ENCODE data around the gene SLC17A7.
"Not testable (repeated sequence)": the region's sequence is repeated elsewhere in the genome, so short reads cannot be mapped to it uniquely, and the experiment has no call there.

SLC17A7 gene

DNA sequence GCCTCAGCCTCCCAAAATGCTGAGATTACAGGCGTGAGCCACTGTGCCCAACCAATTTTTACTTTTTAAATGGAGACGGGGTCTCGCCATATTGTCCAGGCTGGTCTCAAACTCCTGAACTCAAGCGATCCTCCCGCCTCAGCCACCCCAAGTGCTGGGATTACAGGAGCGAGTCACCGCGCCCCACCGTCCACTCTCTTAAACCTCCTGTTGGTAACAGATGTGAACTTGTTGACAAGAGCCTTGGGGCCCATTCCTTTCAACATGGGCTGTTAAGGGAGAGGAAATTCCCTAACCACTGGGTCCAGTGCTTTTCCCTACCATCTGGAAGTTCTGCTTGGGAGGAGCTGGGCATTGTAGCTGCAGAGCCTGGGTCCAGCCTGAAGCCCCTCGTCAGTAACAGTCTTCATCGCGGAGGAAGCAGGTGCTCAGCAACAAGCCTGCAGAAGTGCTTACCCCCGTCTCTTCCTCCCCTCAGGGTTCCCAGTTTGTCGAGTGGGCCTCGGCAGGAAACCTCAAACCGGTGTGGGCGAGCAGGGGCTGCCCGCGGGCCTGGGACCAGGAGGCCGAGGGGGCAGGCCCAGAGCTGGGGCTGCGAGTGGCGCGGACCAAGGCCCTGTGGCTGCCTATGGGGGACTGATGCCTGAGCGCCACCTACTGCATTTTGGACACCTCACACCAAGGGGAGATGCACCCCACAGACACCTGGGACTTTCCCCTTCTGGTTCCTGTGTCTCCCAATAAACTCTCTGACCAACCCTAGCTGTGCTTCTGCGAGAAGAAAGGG lies 28.7 kb upstream of the SLC17A7 start:
- peak; percentile 71 for DNase-seq (ENCODE audit: low spot score)

DNA sequence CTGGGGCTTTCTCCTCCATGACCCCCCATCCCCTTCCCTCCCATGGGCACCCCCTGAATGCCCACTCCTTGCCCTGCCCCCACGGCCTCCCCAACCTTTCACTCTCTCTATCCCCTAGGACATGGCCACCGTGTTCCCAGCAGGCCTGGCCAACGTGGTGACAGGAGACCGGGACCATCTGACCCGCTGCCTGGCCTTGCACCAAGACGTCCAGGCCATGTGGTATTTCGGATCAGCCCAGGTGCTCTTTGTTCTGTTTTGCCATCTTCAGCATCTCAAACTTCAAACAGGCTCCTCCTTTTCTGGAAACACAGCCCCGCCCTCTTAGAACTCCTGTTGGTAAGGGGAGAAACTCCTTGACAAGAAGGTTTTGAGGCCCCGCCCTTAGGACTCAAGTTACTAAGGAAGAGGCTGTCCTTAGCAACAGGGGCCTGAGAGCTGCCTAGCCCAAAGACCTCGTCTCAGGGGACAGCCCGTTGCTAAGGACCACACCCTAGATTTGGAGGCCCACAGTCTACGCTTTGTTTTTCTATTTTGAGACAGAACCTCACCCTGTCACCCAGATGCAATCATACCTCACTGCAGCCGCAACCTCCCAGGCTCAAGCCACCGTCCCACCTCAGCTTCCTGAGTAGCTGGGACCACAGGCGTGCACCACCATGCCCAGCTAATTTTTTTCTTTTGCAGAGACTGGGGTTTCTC lies 27.6 kb upstream of the SLC17A7 start:
- peak; percentile 94 for DNase-seq (ENCODE audit: low spot score)

DNA sequence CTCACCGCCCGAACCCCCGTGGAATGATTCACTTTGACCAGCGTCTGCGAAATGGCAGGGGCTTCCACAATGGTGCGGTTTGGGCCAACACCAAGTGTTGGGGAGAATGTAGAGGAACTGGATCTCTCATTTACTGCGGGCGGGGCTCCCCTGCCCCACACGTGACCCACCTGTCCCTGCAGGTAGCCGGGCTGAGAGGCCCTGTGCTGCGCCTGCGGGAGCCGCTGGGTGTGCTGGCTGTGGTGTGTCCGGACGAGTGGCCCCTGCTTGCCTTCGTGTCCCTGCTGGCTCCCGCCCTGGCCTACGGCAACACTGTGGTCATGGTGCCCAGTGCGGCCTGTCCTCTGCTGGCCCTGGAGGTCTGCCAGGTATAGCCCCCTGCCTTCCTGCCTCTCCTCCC lies 26.9 kb upstream of the SLC17A7 start:
- DNase-seq (ENCODE audit: low spot score) = no peak

DNA sequence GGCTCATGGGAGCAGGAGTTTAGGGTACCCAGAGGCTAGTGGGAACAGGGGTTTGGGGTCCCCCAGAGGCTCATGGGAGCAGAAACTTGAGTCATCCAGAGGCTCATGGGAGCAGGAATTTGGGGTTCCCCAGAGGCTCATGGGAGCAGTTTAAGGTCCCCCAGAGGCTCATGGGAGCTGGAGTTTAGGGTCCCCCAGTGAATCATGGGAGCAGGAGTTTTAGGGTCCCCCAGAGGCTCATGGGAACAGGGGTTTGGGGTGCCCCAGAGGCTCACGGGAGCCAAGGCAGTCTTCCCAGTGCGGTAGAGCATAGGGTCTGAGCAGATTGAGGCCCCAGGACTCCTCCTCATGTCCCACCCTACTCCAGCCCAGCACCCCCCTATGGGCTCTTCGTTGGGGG lies 24.0 kb upstream of the SLC17A7 start:
- no peak for DNase-seq (ENCODE audit: low spot score)

DNA sequence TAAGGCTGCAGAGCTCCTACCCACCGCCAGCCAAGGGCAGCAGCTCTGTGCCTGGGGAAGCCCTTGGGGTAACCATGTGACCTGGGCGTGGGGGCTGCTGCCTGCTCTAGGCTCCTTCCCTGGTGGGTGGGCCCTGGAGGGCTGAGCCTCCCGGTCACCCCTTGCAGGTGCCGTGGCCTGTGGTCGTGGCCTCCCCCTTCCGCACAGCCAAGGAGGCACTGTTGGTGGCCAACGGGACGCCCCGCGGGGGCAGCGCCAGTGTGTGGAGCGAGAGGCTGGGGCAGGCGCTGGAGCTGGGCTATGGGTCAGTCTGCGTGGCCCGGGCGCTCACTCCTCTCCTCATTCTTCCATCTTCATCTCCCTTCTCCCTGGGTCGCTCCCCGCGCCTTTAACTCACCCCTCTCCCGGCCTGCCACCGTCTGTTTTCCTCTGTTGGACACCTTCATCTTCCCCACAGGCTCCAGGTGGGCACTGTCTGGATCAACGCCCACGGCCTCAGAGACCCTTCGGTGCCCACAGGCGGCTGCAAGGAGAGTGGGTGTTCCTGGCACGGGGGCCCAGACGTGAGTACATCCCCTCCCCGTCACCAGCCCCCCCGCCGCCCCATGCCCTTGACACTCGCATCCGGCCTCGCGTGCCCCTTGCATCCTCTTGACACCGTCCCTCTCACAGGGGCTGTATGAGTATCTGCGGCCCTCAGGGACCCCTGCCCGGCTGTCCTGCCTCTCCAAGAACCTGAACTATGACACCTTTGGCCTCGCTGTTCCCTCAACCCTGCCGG lies 22.8 kb upstream of the SLC17A7 start:
- DNase-seq (ENCODE audit: low spot score) = no peak

DNA sequence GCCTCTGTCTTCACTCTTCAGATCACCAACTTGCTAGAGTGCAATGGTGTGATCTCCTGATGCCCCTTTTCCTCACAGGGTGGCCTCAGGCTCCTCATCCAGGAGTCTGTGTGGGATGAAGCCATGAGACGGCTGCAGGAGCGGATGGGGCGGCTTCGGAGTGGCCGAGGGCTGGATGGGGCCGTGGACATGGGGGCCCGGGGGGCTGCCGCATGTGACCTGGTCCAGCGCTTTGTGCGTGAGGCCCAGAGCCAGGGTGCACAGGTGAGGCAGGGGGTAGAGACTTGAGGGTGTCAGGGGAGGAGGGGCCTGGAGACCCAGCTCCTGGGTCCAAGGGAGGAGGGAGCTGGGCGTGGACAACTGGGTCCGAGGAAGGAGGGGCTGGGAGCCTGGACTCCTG lies 21.2 kb upstream of the SLC17A7 start:
- DNase-seq (ENCODE audit: low spot score) = no peak

DNA sequence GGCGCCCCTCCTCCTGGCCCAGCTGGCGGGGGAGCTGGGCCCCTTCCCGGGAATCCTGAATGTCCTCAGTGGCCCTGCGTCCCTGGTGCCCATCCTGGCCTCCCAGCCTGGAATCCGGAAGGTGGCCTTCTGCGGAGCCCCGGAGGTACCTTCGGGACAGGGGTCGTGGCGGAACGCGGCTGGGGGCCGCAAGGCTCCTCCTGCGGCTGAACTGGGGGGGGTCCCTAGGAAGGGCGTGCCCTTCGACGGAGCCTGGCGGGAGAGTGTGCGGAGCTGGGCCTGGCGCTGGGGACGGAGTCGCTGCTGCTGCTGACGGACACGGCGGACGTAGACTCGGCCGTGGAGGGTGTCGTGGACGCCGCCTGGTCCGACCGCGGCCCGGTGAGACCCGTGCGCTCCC lies 20.3 kb upstream of the SLC17A7 start:
- DNase-seq (ENCODE audit: low spot score) = no peak

DNA sequence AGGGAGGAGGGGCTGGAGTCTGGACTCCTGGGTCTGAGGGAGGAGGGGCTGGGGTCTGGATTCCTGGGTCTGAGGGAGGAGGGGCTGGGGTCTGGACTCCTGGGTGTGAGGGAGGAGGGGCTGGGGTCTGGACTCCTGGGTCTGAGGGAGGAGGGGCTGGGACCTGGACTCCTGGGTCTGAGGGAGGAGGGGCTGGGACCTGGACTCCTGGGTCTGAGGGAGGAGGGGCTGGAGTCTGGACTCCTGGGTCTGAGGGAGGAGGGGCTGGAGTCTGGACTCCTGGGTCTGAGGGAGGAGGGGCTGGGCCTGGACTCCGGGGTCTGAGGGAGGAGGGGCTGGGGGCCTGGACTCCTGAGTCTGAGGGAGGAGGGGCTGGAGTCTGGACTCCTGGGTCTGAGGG lies 19.8 kb upstream of the SLC17A7 start:
- DNase-seq (ENCODE audit: low spot score) = not testable (repeated sequence)

DNA sequence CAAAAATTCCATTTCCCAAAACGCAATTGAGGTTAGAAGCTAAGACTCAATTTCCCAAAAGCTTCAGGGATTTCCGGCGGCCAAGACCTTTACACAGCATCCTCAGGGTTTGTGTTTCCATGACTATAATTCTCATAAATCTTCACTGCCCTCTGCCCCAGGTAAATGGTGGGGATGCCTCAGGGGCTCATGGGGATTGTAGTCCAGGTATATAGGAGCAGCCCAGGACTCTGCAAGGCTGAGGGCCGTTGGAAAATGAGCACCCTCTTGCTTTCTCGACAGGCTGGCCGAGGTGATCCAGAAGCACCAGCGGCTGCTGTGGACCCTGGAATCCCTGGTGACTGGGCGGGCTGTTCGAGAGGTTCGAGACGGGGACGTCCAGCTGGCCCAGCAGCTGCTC lies 18.1 kb upstream of the SLC17A7 start:
- DNase-seq (ENCODE audit: low spot score) = no peak

DNA sequence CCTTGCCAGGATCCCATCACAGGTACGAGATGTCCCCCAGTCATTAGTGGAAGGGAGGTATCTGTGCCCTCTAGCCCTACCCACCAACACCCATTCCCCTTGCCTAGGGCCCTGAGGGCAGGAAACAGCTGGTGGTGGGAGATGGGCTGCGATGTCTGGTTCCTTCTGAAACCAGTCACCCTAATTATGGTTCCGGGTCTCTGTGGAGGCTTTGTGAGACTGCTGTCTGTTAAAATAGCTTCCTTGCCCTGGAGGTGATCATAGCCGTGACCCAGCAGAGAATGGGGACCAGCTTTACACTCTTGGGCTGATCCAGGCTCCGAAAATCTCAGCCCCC lies 17.2 kb upstream of the SLC17A7 start:
- DNase-seq (ENCODE audit: low spot score) = no peak

DNA sequence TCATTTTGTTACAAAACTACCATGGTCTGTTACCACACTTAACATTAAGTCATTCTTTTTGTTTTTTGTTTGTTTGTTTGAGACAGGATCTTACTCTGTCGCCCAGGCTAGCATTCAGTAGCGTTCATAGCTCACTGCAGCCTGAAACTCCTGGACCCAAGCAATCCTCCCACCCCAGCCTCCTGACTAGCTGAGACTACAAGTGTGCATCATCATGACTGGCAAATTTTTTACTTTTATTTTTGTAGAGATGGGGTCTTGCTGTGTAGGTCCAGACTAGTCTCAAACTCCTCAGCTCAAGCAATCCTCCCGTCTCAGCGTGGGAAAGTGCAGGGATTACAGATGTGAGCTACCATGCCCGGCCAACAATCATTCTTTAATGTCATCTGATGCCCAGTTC lies 15.0 kb upstream of the SLC17A7 start:
- DNase-seq (ENCODE audit: low spot score) = no peak

DNA sequence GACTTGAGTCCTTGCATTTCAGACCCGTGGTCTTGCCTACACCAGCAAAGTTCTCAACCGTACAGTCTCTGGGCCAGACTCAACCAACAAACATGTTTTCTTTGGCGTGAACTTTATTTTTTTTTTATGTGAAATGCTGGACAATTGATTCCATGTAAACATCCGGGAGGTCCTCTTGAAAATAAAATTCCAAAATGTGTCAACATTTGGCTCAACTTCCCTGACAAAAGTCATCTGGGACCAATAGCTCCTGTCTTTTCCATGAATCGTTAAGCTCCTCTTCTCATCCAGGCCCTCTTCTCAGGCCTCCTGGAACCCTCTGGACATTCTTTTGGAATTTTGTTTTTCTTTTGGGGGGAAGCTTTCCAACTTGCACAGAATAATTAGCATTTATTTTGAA lies 14.4 kb upstream of the SLC17A7 start:
- DNase-seq (ENCODE audit: low spot score) = no peak

DNA sequence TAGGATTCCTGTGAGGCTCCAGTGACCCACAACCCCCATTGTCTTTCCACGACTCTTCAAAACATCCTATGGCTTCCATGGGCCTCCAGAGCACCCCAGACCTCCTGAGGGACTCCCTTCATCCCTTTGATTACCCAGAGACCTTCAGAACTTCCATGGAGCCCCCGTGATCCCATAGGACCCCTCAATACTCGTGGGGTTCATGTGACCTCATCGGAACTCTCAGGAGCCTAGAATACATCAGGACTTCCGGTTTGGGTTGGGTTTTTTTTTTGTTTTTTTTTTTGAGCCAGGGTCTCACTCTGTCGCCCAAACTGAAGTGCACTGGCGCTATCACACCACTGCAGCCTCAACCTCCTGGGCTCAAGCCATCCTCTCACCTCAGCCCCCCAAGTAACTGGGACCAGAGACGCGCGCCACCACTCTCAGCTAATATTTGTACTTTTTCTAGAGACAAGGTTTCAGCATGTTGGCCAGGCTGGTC lies 12.5 kb upstream of the SLC17A7 start:
- peak; percentile 79 for DNase-seq (ENCODE audit: low spot score)

DNA sequence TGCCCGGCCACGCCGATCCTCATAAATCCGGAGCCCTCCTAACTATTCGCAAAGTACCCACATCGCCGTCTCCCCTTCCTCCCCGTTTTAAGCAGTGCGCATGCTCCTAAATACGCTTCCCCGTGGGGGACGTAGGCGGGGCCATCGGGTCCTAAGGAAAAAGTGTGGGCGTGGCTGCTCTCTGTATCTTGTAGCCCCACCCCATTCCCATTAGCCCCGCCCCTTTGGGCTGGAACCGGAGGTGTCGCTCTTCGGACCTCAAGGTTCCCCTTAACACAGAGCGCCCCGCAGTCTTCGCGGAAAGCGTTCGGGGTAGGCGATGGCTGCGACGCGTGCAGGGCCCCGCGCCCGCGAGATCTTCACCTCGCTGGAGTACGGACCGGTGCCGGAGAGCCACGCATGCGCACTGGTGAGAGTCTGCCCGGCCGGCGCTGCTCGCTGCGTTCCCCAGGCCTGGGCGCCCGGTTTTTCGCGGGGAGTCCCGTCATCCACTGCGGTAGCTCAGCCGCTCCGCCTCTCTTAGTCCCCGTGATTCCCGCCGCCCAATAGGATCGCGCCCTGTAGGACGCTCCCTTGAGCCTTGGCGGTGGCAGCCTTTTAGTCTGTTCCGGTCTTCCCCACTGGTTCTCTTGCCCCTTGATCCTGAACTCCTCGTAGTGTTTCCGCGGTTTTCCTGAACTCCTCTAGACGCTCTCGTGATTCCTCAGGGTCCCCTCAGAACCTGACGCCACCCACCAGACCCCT lies 11.9 kb upstream of the SLC17A7 start, which contains the start of gene ALDH16A1:
TSS of gene ALDH16A1 (plus strand) at position 213 of the 744 bp plus-strand sequence. CDS start at position 320, 107 bp downstream.
- DNase-seq (ENCODE audit: low spot score) = peak; percentile 98

DNA sequence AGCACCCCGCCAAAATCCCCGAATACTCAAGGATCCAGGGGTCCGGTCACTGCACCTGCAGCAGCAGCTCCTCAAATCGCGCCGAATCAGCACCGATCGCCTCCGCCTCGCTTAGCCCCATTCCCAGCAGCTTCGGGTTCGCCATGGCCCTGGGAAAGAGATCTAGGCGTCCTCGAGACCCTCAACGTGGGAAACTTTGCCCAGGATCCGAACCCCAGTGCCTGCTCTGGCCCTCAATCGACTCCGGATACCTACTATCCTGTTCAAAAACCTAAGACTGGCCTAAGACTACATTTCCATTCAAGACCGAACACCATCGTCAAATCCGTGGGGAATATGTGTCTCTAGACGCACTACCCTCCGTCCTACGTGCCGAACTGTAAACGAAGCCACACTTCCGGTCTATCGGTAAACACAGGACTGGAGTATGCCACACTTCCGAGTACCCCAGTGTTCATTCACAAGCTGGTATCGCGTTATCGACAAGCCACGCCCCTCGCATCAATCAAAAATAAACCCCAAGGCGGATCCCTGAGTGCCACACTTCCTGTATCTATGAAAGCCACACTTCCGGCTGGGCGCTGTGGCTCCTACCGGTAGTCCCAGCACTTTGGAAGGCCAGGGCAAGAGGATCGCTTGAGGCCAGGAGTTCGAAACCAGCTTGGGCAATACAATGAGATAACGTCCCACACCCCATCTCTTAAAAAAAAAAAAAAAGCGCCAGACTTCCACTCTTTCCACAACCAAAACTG lies 10.3 kb upstream of the SLC17A7 start, which contains the start of gene PIH1D1:
TSS of gene PIH1D1 (minus strand) at position 385 of the 752 bp plus-strand sequence. CDS start at position 145, 240 bp downstream.
- DNase-seq (ENCODE audit: low spot score) = peak; percentile 99

DNA sequence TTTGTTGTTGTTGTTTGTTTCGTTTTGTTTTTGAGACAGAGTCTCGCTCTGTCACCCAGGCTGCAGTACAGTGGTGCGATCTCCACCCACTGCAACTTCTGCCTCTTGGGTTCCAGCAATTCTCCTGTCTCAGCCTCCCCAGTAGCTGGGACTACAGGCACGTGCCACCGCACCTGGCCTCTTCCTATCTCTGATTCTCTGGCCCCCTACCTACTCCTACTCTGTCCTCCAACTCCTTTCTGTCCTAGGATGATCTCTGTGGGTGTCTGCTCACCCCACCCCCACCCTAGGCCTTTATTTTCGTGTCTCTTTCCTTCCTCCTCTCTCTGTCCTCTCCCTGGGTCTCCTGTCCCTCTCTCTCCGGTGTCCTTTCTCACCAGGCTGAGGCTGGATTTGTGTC lies 9.1 kb upstream of the SLC17A7 start:
- no peak for DNase-seq (ENCODE audit: low spot score)

DNA sequence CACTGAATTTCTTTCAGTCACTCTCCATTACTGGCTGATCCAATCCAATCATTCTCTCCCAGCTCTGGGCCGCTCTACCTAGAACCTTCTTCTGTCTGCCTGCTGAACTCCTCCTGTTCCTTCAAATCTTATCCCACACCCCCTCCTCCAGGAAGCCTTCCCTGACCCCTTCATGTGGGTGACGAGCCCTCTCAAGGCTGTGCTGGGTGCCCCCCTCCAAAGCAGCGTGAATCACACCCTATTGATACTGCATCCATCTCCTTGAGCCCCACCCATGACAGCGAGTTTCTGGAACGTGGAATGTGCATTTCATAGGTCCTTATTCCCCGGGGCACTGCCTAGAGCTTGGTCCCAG lies 7.1 kb upstream of the SLC17A7 start:
- no peak for DNase-seq (ENCODE audit: low spot score)

DNA sequence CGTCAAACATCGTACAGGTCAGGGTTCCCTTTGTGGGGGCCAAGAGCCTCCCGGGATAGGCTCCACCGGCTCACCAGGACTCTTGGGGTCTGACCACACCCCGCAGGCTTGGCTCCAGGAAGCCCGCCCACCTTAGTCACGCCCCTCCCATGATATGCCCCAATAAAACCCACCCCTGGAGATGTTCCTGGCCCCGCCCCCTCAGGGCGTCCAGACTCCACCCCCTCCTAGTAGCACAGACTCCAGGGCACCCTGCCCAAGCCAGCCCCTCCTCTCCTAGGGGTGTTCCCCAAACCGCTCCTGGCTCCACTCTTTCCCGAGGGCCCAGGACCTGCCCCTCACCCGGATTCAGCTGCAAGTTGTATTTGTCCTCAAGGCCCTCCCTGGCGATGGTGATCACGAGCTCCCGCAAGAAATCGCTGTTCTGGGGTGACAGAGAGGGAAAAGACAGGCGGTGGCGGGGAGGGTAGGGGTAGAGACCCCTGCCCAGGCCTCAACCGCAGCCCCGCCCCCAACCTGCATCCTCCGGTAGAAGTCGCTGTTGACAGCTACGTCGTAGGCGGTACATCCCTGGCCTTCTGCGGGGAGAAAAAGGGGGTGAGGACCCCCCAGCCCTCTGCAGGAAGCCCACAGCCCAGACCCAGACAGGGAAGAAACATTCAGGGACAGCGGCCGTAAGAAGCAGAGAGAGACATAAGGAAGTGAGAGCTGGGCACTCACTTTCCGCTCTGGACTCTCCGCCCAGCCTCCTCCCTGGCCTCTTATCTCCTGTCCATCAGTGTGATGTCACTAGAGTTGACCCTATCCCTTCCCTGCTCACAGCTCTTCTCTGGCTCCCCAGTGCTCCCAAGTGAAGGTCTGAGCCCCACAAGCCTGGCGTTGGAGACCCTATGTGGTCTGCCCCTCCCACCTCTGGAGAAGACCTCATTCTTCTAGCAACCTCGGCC lies 6.4 kb upstream of the SLC17A7 start:
- peak; percentile 86 for DNase-seq (ENCODE audit: low spot score)

DNA sequence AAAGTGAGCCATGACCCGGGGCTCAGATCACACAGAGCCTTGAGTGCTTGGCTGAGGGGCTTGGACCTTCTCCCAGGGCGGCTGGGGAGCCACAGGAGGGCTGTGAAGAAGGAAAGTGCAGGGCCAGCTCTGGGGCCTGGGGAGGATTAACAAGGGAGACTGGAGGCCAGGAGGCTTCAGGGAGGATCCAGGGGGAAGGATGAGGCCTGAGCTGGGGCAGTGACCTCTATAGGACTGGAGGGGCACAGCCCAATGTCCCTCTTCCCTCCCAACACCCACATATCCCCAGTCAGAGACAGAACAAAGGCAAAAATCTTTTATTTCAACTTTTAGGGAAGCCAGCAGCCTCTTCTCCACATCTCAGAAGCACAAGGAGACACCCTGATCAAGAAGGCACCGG lies 4.7 kb upstream of the SLC17A7 start:
- no peak for DNase-seq (ENCODE audit: low spot score)

DNA sequence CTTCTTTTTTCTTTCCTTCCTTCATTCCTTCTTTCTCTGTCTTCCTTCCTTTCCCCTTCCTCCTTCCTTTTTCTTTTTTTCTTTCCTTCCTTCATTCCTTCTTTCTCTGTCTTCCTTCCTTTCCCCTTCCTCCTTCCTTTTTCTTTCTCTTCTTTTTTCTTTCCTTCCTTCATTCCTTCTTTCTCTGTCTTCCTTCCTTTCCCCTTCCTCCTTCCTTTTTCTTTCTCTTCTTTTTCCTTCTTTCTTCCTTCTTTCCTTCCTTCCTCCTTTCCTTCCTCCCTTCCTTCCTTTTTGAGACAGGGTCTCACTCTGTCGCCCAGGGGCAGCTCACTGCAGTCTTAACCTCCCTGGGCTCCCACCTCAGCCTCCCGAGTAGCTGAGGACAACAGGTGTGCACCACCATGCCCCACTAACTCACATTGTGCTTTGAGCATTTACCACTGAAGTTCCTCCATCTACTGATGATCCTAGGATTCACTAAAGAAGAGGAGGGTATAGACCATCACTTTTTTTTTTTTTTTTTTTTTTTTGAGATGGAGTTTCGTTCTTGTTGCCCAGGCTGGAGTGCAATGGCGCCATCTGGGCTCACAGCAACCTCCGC lies 2.9 kb upstream of the SLC17A7 start:
- DNase-seq (ENCODE audit: low spot score) = peak; percentile 35
